Measurements from ENCODE around the gene ST8SIA5. TPM values are rescaled to one million over a fixed set of nuclear protein-coding genes. Genes with fewer than 3 reads are reported as not detected.

ST8SIA5 gene
- total and polyA plus RNA-seq, 2 donors (not counting 3 experiments of a cell fraction or from before 2014, with no cell fraction given) = 0.25 to 0.62 TPM

DNA sequence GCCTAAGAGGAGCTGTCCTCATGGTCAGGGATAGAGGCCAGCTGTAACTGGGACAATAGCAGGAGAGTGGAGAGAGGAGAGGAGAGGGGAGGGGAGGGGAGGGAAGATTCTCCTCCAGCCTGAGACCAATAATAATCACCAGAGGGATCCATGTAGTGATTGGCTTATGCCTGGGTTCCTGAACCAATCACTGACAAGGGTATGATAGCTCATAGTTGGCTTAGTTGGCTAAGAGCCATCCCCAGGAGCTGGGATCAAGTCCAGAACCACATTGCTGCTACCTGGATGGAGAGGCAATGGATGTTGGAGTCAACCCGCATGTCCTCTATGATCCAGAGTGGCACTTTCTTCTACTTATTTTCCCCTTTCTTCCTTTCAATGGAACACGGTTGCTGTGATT lies 7.7 kb upstream of the ST8SIA5 start:
- TF ChIP-seq MYC (IDR thresholded peaks at IDR 0.05; ENCODE audit: low read depth, low read length) (no peak), JUN (IDR thresholded peaks at IDR 0.05; ENCODE audit: borderline replicate concordance, insufficient read depth, insufficient read length, low read depth) (no peak), GATA2 (IDR thresholded peaks at IDR 0.05; ENCODE audit: insufficient read depth, insufficient read length, low read depth, low read length) (no peak), FOS (IDR thresholded peaks at IDR 0.05; ENCODE audit: borderline replicate concordance, insufficient read depth, low read length) (no peak), POLR2A (IDR thresholded peaks at IDR 0.05; ENCODE audit: low read depth, low read length) (no peak), POLR2AphosphoS5 (IDR thresholded peaks at IDR 0.05; ENCODE audit: insufficient read depth, low read depth, low read length) (no peak), EZH2 (IDR thresholded peaks at IDR 0.05; ENCODE audit: borderline replicate concordance, low read depth, low read length, severe bottlenecking) (no peak)
- TF ChIP-seq, protein P1, sequence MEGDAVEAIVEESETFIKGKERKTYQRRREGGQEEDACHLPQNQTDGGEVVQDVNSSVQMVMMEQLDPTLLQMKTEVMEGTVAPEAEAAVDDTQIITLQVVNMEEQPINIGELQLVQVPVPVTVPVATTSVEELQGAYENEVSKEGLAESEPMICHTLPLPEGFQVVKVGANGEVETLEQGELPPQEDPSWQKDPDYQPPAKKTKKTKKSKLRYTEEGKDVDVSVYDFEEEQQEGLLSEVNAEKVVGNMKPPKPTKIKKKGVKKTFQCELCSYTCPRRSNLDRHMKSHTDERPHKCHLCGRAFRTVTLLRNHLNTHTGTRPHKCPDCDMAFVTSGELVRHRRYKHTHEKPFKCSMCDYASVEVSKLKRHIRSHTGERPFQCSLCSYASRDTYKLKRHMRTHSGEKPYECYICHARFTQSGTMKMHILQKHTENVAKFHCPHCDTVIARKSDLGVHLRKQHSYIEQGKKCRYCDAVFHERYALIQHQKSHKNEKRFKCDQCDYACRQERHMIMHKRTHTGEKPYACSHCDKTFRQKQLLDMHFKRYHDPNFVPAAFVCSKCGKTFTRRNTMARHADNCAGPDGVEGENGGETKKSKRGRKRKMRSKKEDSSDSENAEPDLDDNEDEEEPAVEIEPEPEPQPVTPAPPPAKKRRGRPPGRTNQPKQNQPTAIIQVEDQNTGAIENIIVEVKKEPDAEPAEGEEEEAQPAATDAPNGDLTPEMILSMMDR (IDR thresholded peaks at IDR 0.05; ENCODE audit: extremely low read depth in 1 of 2, insufficient read depth in 1 of 2, low read depth in 1 of 2, low read length in 2 of 2) = no peak
- TF ChIP-seq, protein P2, sequence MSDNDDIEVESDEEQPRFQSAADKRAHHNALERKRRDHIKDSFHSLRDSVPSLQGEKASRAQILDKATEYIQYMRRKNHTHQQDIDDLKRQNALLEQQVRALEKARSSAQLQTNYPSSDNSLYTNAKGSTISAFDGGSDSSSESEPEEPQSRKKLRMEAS (IDR thresholded peaks at IDR 0.05; ENCODE audit: insufficient read depth, insufficient read length) = no peak
- no peaks in the 10 kb centered on the region for H4K20me1 ChIP-seq (replicated peaks; ENCODE audit: control insufficient read depth, extremely low read depth, insufficient read depth, low read length)
- CTCF ChIA-PET = no interaction called here
- no peaks in the 10 kb centered on the region for H3K9me1 ChIP-seq (replicated peaks; ENCODE audit: control insufficient read depth, extremely low read depth, insufficient read depth, low read length)
- no peak overlapping the region for H3K9ac ChIP-seq (replicated peaks; ENCODE audit: extremely low read depth, insufficient read depth, low read length)
- no peak overlapping the region for H3K4me3 ChIP-seq (replicated peaks in 1 of 3; ENCODE audit: insufficient read depth in 1 of 3, low read depth in 1 of 3, low read length in 3 of 3)
- H2AFZ ChIP-seq (ENCODE audit: low read depth, low read length) = no peak overlapping the region
- no peaks in the 10 kb centered on the region for H3K4me1 ChIP-seq (ENCODE audit: control insufficient read depth, extremely low read depth, insufficient read depth, low read length)
- H3K36me3 ChIP-seq (ENCODE audit: control insufficient read depth in 2 of 2, extremely low read depth in 1 of 2, insufficient read depth in 2 of 2, low read length in 2 of 2) = no peaks in the 10 kb centered on the region
- peaks cover 19 to 20% of the 10 kb centered on the region in 2 experiments for H3K27me3 ChIP-seq (ENCODE audit: control insufficient read depth in 2 of 2, insufficient read depth in 2 of 2, low read length in 2 of 2)
- DNase-seq (ENCODE audit: low read depth, low spot score) (no peak), FAIRE-seq (no peak)
- no peak overlapping the region for H3K27ac ChIP-seq (ENCODE audit: insufficient read depth, low read depth, low read length)
- dilution Hi-C loops (cut with MboI; ENCODE audit: extremely low pct_ligation_motif_present, low sequenced_read_pairs) = no loop called here
- H3K4me2 ChIP-seq (ENCODE audit: insufficient read depth, low read length) = no peak overlapping the region
- no TSS peak for BruUV-seq (replicated peaks)
- intact Hi-C loops (cut with micrococcal nuclease) = no loop called here
- no peaks in the 10 kb centered on the region for H3K79me2 ChIP-seq (ENCODE audit: control insufficient read depth, insufficient read depth, low read length)
- H3K9me3 ChIP-seq (replicated peaks; ENCODE audit: control insufficient read depth, insufficient read depth, low read length) = no peaks in the 10 kb centered on the region
- POLR2A ChIA-PET = no interaction called here

All from endothelial cell of umbilical vein (primary cell).